ENCODE measurements around the gene CRAMP1.

DNA sequence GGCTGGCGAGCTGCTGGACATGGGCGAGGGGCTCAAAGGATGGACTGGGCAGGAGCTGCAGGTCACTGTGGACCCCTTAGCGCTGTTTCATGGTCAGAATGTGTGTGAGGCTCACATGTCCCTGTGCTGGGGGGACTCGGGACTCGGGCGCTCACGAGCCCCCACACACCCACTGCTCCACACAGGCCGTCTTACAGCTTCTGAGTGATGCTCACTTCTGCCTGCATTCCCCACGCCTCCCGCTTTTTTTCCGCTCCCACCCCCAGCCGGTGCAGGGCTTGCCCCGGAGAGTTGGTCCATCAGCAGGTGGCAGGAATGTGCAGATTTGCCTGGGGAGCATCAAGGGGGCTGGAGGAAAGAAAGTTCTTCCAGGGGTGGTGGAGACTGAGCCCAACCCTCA is 45.7 kb downstream of the CRAMP1 start:
- TF ChIP-seq CTCF (IDR thresholded peaks at IDR 0.05 in 2 of 3, conservative IDR thresholded peaks at IDR 0.05 in 1 of 3; ENCODE audit: borderline replicate concordance in 1 of 3, insufficient read depth in 1 of 3, low read depth in 2 of 3, low read length in 2 of 3) = no peak
- no peak for TF ChIP-seq YY1 (IDR thresholded peaks at IDR 0.05; ENCODE audit: extremely low read depth, insufficient replicate concordance, low read depth, low read length)
- no peak for TF ChIP-seq RAD21 (IDR thresholded peaks at IDR 0.05; ENCODE audit: low read depth)
- TF ChIP-seq, protein P1, sequence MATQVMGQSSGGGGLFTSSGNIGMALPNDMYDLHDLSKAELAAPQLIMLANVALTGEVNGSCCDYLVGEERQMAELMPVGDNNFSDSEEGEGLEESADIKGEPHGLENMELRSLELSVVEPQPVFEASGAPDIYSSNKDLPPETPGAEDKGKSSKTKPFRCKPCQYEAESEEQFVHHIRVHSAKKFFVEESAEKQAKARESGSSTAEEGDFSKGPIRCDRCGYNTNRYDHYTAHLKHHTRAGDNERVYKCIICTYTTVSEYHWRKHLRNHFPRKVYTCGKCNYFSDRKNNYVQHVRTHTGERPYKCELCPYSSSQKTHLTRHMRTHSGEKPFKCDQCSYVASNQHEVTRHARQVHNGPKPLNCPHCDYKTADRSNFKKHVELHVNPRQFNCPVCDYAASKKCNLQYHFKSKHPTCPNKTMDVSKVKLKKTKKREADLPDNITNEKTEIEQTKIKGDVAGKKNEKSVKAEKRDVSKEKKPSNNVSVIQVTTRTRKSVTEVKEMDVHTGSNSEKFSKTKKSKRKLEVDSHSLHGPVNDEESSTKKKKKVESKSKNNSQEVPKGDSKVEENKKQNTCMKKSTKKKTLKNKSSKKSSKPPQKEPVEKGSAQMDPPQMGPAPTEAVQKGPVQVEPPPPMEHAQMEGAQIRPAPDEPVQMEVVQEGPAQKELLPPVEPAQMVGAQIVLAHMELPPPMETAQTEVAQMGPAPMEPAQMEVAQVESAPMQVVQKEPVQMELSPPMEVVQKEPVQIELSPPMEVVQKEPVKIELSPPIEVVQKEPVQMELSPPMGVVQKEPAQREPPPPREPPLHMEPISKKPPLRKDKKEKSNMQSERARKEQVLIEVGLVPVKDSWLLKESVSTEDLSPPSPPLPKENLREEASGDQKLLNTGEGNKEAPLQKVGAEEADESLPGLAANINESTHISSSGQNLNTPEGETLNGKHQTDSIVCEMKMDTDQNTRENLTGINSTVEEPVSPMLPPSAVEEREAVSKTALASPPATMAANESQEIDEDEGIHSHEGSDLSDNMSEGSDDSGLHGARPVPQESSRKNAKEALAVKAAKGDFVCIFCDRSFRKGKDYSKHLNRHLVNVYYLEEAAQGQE (IDR thresholded peaks at IDR 0.05; ENCODE audit: low read depth) = no peak
- TF ChIP-seq POLR2AphosphoS5 (IDR thresholded peaks at IDR 0.05; ENCODE audit: low read depth, low read length) = no peak
- no peak for TF ChIP-seq CEBPB (IDR thresholded peaks at IDR 0.05; ENCODE audit: low read depth)
- TF ChIP-seq POLR2A (IDR thresholded peaks at IDR 0.05; ENCODE audit: borderline replicate concordance, extremely low read depth, insufficient read depth, insufficient read length) = no peak
